Vagina (tissue), 2 donors: ENCODE measurements around the gene TINAGL1.

Source experiments
- CTCF ChIP-seq, 3 experiments: fragments of 450-650 bp in 2 of 3; fragments of 200-600 bp in 1 of 3; sonication (generic) in 1 of 3; IDR thresholded peaks; one replicate each; pipeline ENCODE4 v1.5.1; 2017 to 2019; ENCODE audit warnings: antibody characterized with exemption in 3 of 3, mild to moderate bottlenecking in 2 of 3, moderate library complexity in 2 of 3
- POLR2AphosphoS5 ChIP-seq, 2 donors: sonication (generic); formaldehyde crosslinking; IDR thresholded peaks; one replicate each; pipeline ENCODE4 v1.9.0; 2017; ENCODE audit warnings: antibody characterized with exemption in 2 of 2, mild to moderate bottlenecking in 2 of 2, low read depth in 1 of 2; ENCODE audit not compliant: insufficient read depth in 1 of 2

GRCh38 chr1:31545927-31546540, 30.3 kb upstream of the TINAGL1 start:
- no peak for TF ChIP-seq CTCF (IDR thresholded peaks at IDR 0.05)
- no peak for TF ChIP-seq POLR2AphosphoS5 (IDR thresholded peaks at IDR 0.05; ENCODE audit: insufficient read depth in 1 of 2, low read depth in 1 of 2)
